Left ventricle myocardium inferior (tissue), 1 donor: ENCODE measurements around the gene GLA. TPM values are rescaled to one million over a fixed set of nuclear protein-coding genes. Genes with fewer than 3 reads are reported as not detected.

Source experiments
- DNase-seq: peaks from one replicate; pipeline ENCODE4 v3.0.0-alpha.2; 2020
- H3K27ac ChIP-seq: fragments of 200-600 bp; replicated peaks from 2 replicates; pipeline ENCODE4 v1.8.0; 2021
- H3K27me3 ChIP-seq: fragments of 200-600 bp; 2 replicates; pipeline ENCODE4 v1.8.0; 2021; ENCODE audit warnings: low read depth
- H3K36me3 ChIP-seq: fragments of 200-600 bp; 2 replicates; pipeline ENCODE4 v1.8.0; 2021
- H3K4me1 ChIP-seq: fragments of 200-600 bp; 2 replicates; pipeline ENCODE4 v1.8.0; 2021
- H3K4me3 ChIP-seq: fragments of 200-600 bp; 2 replicates; pipeline ENCODE4 v1.8.0; 2021; ENCODE audit warnings: mild to moderate bottlenecking, moderate library complexity
- H3K9me3 ChIP-seq: fragments of 200-600 bp; replicated peaks from 2 replicates; pipeline ENCODE4 v1.8.0; 2021
- CTCF ChIP-seq: fragments of 200-600 bp; IDR thresholded peaks from 2 replicates; pipeline ENCODE4 v1.8.0; 2021; ENCODE audit warnings: antibody characterized with exemption, mild to moderate bottlenecking, borderline replicate concordance
- intact Hi-C: fragments of 100-400 bp; cut with micrococcal nuclease; formaldehyde crosslinking; loops from one replicate; pipeline ENCODE4 v1.11.0; 2022
- total RNA-seq: library from RNA; stranded (reverse); fragmentation: NEBNext Ultra II Directional; extraction: Animal tissue kit (Norgen Biotek cat#: 25700); gene quantifications from one replicate; pipeline ENCODE4 v1.2.1, GENCODE V29; 2021
- donor health status: DM: no; HTN: yes; CAD: no; lungs with severe emphysema.

The GLA gene
- total RNA-seq, 1 donor from 2014 or later = 10.8 TPM

DNA sequence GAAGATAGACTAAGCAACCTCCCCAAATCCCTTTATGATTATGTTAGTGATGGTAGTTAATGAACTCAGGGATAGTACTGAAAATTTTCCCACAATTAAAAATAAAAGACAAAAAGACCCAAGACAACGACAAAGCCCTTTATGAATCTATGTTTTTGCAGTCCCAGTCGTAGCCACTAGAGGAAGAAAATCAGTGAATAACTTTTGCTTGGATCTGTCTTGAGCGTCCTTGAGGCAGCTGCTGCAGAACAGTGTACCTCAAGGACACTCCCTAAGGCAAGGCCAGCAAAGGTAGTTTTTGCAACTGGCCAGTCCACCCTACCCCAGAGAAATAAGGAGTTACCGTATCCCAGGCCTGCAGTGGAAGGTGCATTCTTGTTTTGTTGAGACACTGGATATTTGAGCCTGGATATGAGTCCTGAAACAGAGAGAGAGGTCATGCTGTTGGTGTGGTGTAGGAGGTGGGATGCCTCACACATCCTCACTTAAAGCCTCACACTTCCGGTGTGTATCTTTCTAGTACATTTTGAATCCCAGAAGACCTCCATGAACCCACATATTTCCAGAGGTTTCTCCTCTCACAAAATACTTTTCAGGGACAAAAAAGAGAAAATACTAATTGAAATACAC, 50.4 kb downstream of the GLA start:
- Histone ChIP-seq H3K36me3 (no peaks in the 10 kb centered on the region), H3K9me3 (no peaks in the 10 kb centered on the region), H3K4me3 (no peak overlapping the region), H3K4me1 (no peaks in the 10 kb centered on the region), H3K27ac (no peak overlapping the region), H3K27me3 (no peaks in the 10 kb centered on the region)
- intact Hi-C loops = no loop called here
- no peak for DNase-seq
- no peak for TF ChIP-seq CTCF

DNA sequence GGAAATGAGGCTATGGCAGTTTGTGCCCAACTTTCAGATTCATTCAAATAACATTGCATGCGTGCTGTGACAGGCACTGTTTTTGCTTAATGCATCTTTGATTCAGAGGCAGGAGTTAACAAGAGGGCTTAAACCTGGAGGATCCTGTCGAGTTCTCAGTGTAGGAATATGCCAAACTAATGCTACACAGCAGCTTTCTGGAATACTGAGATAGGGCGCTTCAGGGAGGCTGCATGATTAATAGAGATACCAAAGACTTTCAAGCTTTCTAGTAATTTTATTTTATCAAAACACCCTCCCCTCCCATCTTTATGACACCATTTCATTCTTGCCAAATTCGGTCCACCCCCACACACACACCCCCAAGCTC, 58.5 kb downstream of the GLA start:
- H3K4me1 ChIP-seq = peaks cover 16% of the 10 kb centered on the region
- no peaks in the 10 kb centered on the region for H3K36me3 ChIP-seq
- no peak for DNase-seq
- no peak for TF ChIP-seq CTCF
- H3K27ac ChIP-seq = peak overlapping the region; percentile 92
- intact Hi-C loops = no loop called here
- peak overlapping the region; percentile 78 for H3K4me3 ChIP-seq
- no peaks in the 10 kb centered on the region for H3K27me3 ChIP-seq
- H3K9me3 ChIP-seq = no peaks in the 10 kb centered on the region

DNA sequence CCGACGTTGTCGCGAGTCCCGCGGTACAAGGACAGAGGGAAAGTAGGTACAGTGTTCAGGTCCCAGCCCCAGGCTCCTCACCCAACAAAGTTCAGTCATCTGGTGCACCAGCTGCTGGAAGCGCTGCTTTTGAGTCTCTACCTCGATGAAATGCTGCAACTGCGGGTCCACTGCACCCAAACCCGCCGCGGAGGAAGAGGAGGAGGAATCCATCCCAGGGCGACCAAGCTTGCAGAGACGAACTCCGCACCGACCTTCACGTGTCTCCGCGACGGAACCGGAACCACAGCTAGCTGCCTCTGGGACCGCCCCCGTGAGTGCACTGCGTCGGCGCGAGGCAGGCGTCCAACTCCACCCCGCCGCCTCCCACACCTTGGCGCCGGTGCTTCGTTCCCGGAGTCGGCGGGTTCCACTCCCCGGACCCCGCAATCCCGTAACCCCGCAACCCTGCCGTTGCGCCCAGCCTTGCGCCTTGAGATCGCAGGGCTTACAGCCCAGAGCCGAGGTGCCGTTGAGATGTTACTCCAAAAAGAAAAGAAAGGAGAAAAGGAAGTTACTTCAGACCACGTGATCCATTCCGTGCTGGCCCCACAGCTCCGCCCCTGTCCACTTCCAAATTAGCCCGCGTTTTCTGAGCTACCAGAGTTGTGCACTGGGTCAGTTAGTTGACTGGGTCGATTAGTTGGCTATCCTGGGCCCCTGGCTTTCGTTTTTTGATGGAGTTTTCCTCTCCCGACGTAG, 59.1 kb downstream of the GLA start, which contains the start of gene TIMM8A:
Gene TIMM8A (minus strand): TSS at position 291 of the 741 bp plus-strand sequence. CDS start 78 bp downstream, at position 213.
- H3K27ac ChIP-seq = peak within 1 kb of the TSS; percentile 92
- peak; percentile 79 for DNase-seq
- intact Hi-C loops = no loop called here

GRCh38 chrX:101347859-101348451, 59.8 kb downstream of the GLA start:
- peak overlapping the region; percentile 78 for H3K4me3 ChIP-seq
- peaks cover 16% of the 10 kb centered on the region for H3K4me1 ChIP-seq
- DNase-seq = no peak
- TF ChIP-seq CTCF = no peak
- no peaks in the 10 kb centered on the region for H3K27me3 ChIP-seq
- H3K9me3 ChIP-seq = no peaks in the 10 kb centered on the region
- intact Hi-C loops = no loop called here
- peak overlapping the region; percentile 92 for H3K27ac ChIP-seq
- H3K36me3 ChIP-seq = no peaks in the 10 kb centered on the region

More for the DNA sequence above, 59.1 kb downstream of the GLA start, which contains the start of gene TIMM8A:
- no peaks in the 10 kb centered on the region for H3K9me3 ChIP-seq
- no peaks in the 10 kb centered on the region for H3K36me3 ChIP-seq
- H3K4me1 ChIP-seq = peaks cover 16% of the 10 kb centered on the region
- H3K27me3 ChIP-seq = no peaks in the 10 kb centered on the region
- TF ChIP-seq CTCF = no peak
- H3K4me3 ChIP-seq = peak within 1 kb of the TSS; percentile 78

Other genes starting within 250 kb of the GLA start
- 0.14 TPM for gene DRP2, start 188.1 kb downstream of the GLA start, total RNA-seq
- gene TAF7L, start 116.6 kb downstream of the GLA start, total RNA-seq = 0.08 TPM
- 24.8 TPM for gene TIMM8A, start 59.2 kb downstream of the GLA start, total RNA-seq
- gene BTK, start 21.7 kb downstream of the GLA start, total RNA-seq = 1.3 TPM
- gene RPL36A, start 16.9 kb downstream of the GLA start, total RNA-seq = 86.9 TPM
- 51.4 TPM for gene HNRNPH2, start 297 bp upstream of the GLA start, total RNA-seq
- gene ARMCX4, start 77.5 kb upstream of the GLA start, total RNA-seq = 5.3 TPM
- 32.7 TPM for gene ARMCX1, start 142.6 kb upstream of the GLA start, total RNA-seq
- gene ARMCX6, start 210.1 kb upstream of the GLA start, total RNA-seq = 25.0 TPM
- gene ARMCX3, start 215.2 kb upstream of the GLA start, total RNA-seq = 66.2 TPM